ENCODE results near the gene LUC7L.

The LUC7L gene

DNA sequence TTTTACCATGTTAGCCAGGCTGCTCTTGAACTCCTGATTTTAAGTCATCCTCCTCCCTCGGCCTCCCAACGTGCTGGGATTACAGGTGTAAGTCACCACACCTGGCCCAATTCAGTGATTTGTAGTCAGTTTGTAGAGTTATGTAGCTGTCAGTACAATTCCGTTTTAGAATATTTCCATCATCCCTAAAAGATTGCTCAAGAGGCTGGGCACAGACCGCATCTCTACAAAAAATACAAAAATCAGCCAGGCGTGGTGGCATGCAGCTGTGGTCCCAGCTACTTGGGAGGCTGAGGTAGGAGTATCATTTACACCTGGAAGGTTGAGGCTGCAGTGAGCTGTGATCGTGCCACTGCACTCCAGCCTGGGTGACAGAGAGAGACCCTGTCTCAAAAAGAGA lies 25.9 kb upstream of the LUC7L start:
- no peak for TF ChIP-seq EZH2phosphoT487 (IDR thresholded peaks at IDR 0.05; ENCODE audit: borderline replicate concordance, low read length)
- TF ChIP-seq, protein P1, sequence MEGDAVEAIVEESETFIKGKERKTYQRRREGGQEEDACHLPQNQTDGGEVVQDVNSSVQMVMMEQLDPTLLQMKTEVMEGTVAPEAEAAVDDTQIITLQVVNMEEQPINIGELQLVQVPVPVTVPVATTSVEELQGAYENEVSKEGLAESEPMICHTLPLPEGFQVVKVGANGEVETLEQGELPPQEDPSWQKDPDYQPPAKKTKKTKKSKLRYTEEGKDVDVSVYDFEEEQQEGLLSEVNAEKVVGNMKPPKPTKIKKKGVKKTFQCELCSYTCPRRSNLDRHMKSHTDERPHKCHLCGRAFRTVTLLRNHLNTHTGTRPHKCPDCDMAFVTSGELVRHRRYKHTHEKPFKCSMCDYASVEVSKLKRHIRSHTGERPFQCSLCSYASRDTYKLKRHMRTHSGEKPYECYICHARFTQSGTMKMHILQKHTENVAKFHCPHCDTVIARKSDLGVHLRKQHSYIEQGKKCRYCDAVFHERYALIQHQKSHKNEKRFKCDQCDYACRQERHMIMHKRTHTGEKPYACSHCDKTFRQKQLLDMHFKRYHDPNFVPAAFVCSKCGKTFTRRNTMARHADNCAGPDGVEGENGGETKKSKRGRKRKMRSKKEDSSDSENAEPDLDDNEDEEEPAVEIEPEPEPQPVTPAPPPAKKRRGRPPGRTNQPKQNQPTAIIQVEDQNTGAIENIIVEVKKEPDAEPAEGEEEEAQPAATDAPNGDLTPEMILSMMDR (IDR thresholded peaks at IDR 0.05; ENCODE audit: low read depth, low read length, poor library complexity, severe bottlenecking): no peak
- Histone ChIP-seq H3K9me3 (ENCODE audit: control insufficient read depth, insufficient read depth, low read length) (no peaks in the 10 kb centered on the region), H3K27me3 (ENCODE audit: control insufficient read depth, low read length) (no peaks in the 10 kb centered on the region), H3K9me2 (replicated peaks; ENCODE audit: control insufficient read depth, low read length) (no peaks in the 10 kb centered on the region), H3K36me3 (ENCODE audit: control insufficient read depth, low read length) (peaks cover 8% of the 10 kb centered on the region; the same call in 1 of the 2 replicates), H3K79me2 (ENCODE audit: control insufficient read depth, low read length) (no peaks in the 10 kb centered on the region), H4K20me1 (ENCODE audit: control insufficient read depth, insufficient read depth, low read depth, low read length) (no peaks in the 10 kb centered on the region), H3F3A (ENCODE audit: control insufficient read depth, insufficient read depth) (no peaks in the 10 kb centered on the region), H3K4me2 (ENCODE audit: low read length) (no peak overlapping the region), H3K27ac (ENCODE audit: low read depth, low read length) (no peak overlapping the region), H3K4me1 (ENCODE audit: control insufficient read depth, low read length) (no peaks in the 10 kb centered on the region), H3K4me3 (ENCODE audit: low read length) (no peak overlapping the region)

GRCh38 chr16:254461-254860 lies 25.2 kb upstream of the LUC7L start:
- Histone ChIP-seq H4K20me1 (ENCODE audit: control insufficient read depth, insufficient read depth, low read depth, low read length) (no peaks in the 10 kb centered on the region), H3K79me2 (ENCODE audit: control insufficient read depth, low read length) (no peaks in the 10 kb centered on the region), H3K4me3 (ENCODE audit: low read length) (no peak overlapping the region), H3K4me1 (ENCODE audit: control insufficient read depth, low read length) (no peaks in the 10 kb centered on the region), H3F3A (ENCODE audit: control insufficient read depth, insufficient read depth) (no peaks in the 10 kb centered on the region), H3K36me3 (ENCODE audit: control insufficient read depth, low read length) (peaks cover 5% of the 10 kb centered on the region; the same call in 1 of the 2 replicates), H3K27ac (ENCODE audit: low read depth, low read length) (no peak overlapping the region), H3K9me3 (ENCODE audit: control insufficient read depth, insufficient read depth, low read length) (no peaks in the 10 kb centered on the region), H3K27me3 (ENCODE audit: control insufficient read depth, low read length) (no peaks in the 10 kb centered on the region), H3K9me2 (replicated peaks; ENCODE audit: control insufficient read depth, low read length) (no peaks in the 10 kb centered on the region), H3K4me2 (ENCODE audit: low read length) (no peak overlapping the region)
- TF ChIP-seq, protein P1 (IDR thresholded peaks at IDR 0.05; ENCODE audit: low read depth, low read length, poor library complexity, severe bottlenecking): no peak
- TF ChIP-seq EZH2phosphoT487 (IDR thresholded peaks at IDR 0.05; ENCODE audit: borderline replicate concordance, low read length): no peak

GRCh38 chr16:253833-254232 lies 24.6 kb upstream of the LUC7L start:
- H3K27me3 ChIP-seq (ENCODE audit: control insufficient read depth, low read length): no peaks in the 10 kb centered on the region
- H3K79me2 ChIP-seq (ENCODE audit: control insufficient read depth, low read length): no peaks in the 10 kb centered on the region
- no peak overlapping the region for H3K27ac ChIP-seq (ENCODE audit: low read depth, low read length)
- H3K4me1 ChIP-seq (ENCODE audit: control insufficient read depth, low read length): no peaks in the 10 kb centered on the region
- H4K20me1 ChIP-seq (ENCODE audit: control insufficient read depth, insufficient read depth, low read depth, low read length): no peaks in the 10 kb centered on the region
- no peaks in the 10 kb centered on the region for H3F3A ChIP-seq (ENCODE audit: control insufficient read depth, insufficient read depth)
- no peaks in the 10 kb centered on the region for H3K9me3 ChIP-seq (ENCODE audit: control insufficient read depth, insufficient read depth, low read length)
- peaks cover 5% of the 10 kb centered on the region; the same call in 1 of the 2 replicates for H3K36me3 ChIP-seq (ENCODE audit: control insufficient read depth, low read length)
- H3K9me2 ChIP-seq (replicated peaks; ENCODE audit: control insufficient read depth, low read length): no peaks in the 10 kb centered on the region
- H3K4me2 ChIP-seq (ENCODE audit: low read length): no peak overlapping the region
- no peak overlapping the region for H3K4me3 ChIP-seq (ENCODE audit: low read length)
- no peak for TF ChIP-seq EZH2phosphoT487 (IDR thresholded peaks at IDR 0.05; ENCODE audit: borderline replicate concordance, low read length)
- TF ChIP-seq, protein P1 (IDR thresholded peaks at IDR 0.05; ENCODE audit: low read depth, low read length, poor library complexity, severe bottlenecking): no peak

Measured in DOHH2 (cell line).